GM18511 (cell line): ENCODE data around the gene LMBR1.
"Not testable (repeated sequence)": the region's sequence is repeated elsewhere in the genome, so short reads cannot be mapped to it uniquely, and the experiment has no call there.

ENCODE experiments used
- ATAC-seq: cut with Tn5 transposase; IDR thresholded peaks from one replicate; pipeline ENCODE4 v1.9.1; 2021; ENCODE audit warnings: mild to moderate bottlenecking, moderate library complexity; ENCODE audit not compliant: unreplicated experiment

LMBR1 gene

GRCh38 chr7:156662277-156662676, 230.7 kb downstream of the LMBR1 start:
- no peak for ATAC-seq

GRCh38 chr7:156661637-156662036, 231.3 kb downstream of the LMBR1 start:
- no peak for ATAC-seq

- no peak for ATAC-seq
Observed at GRCh38 chr7:156659961-156660360, 233.0 kb downstream of the LMBR1 start.

GRCh38 chr7:156659203-156659602, 233.8 kb downstream of the LMBR1 start:
- ATAC-seq: no peak

GRCh38 chr7:156657681-156658080, 235.3 kb downstream of the LMBR1 start:
- ATAC-seq: no peak

GRCh38 chr7:156656598-156656997, 236.4 kb downstream of the LMBR1 start:
- ATAC-seq: no peak

GRCh38 chr7:156655983-156656382, 237.0 kb downstream of the LMBR1 start:
- ATAC-seq: no peak

GRCh38 chr7:156655251-156655650, 237.7 kb downstream of the LMBR1 start:
- ATAC-seq: no peak

GRCh38 chr7:156654511-156655234, 238.3 kb downstream of the LMBR1 start:
- ATAC-seq: no peak

- no peak for ATAC-seq
Observed at GRCh38 chr7:156652886-156653568, 240.0 kb downstream of the LMBR1 start.

- no peak for ATAC-seq
Observed at GRCh38 chr7:156651474-156651873, 241.5 kb downstream of the LMBR1 start.

GRCh38 chr7:156650042-156650441, 242.9 kb downstream of the LMBR1 start:
- ATAC-seq: no peak

- ATAC-seq: not testable (repeated sequence)
Observed at GRCh38 chr7:156647330-156647729, 245.7 kb downstream of the LMBR1 start.

- ATAC-seq: no peak
Observed at GRCh38 chr7:156642306-156643045, 250.5 kb downstream of the LMBR1 start.

- ATAC-seq: peak; percentile 69
Observed at GRCh38 chr7:156640949-156641485, 252.0 kb downstream of the LMBR1 start.

- ATAC-seq: peak; percentile 84
Observed at GRCh38 chr7:156640257-156640948, 252.6 kb downstream of the LMBR1 start, which contains the start of gene RNF32. Gene RNF32 (plus strand): TSS chr7:156640774. CDS start chr7:156643878, 3,104 bp downstream.

GRCh38 chr7:156639426-156640256, 253.3 kb downstream of the LMBR1 start:
- ATAC-seq: no peak

- no peak for ATAC-seq
Observed at GRCh38 chr7:156638443-156639077, 254.4 kb downstream of the LMBR1 start.

GRCh38 chr7:156637093-156637492, 255.9 kb downstream of the LMBR1 start:
- ATAC-seq: not testable (repeated sequence)
